Astrocyte of the cerebellum (primary cell): Measurements from ENCODE around the gene SLC44A4.

Experiments used
- DNase-seq: peaks from one replicate; pipeline ENCODE4 v3.0.0-alpha.2; 2011; ENCODE audit warnings: low read depth
- H3K4me3 ChIP-seq: 2 replicates; pipeline ENCODE4 v1.5.1; 2011; ENCODE audit warnings: mild to moderate bottlenecking, low read depth, low read length, moderate library complexity
- in situ Hi-C: cut with HindIII; loops from 2 replicates; pipeline ENCODE4 v1.10.0; 2017; ENCODE audit warnings: low sequenced_read_pairs
- TF ChIP-seq, protein P1 (sequence below): IDR thresholded peaks from 2 replicates; pipeline ENCODE4 v1.5.1; 2012; ENCODE audit warnings: low read length, low read depth, moderate library complexity, mild to moderate bottlenecking; ENCODE audit errors: missing control alignments

The SLC44A4 gene

DNA sequence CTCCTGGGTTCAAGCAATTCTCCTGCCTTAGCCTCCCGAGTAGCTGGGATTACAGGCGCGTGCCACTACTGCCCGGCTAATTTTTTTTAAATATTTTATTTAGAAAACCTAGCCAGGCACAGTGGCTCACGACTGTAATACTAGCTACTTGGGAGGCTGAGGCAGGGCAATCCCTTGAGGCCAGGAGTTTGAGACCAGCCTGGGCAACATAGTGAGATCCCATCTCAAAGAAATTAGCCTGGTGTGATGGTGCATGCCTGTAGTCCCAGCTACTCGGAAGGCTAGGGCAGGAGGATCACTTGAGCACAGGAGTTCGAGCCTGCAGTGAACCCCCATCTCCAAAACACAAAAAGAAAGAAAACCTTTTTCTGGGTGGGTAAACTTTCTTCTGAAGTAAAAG, 2.4 kb downstream of the SLC44A4 start:
- in situ Hi-C loops: no loop called here

DNA sequence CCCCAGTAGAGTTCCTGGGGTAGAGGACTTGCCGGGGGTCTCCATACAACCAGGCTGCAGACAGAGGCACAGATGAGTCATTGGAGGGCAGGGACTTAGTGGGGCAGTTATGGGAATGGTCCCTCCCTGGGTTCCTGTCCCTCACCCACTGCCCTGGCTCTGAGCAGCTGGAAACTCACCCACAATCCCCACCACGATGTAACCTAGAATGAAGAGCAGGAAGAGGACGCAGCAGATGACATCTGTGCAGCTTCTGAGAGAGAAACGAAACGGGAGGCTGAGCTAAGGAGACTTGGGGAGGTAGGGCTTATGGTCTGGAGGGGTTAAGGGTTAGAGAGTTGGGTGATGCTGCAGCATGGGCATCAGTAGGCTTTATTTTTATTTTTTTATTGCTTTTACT, 2.9 kb downstream of the SLC44A4 start:
- in situ Hi-C loops: no loop called here
- DNase-seq: no peak

More for the DNA sequence above, 2.4 kb downstream of the SLC44A4 start:
- no peak overlapping the region for H3K4me3 ChIP-seq
- TF ChIP-seq, protein P1, sequence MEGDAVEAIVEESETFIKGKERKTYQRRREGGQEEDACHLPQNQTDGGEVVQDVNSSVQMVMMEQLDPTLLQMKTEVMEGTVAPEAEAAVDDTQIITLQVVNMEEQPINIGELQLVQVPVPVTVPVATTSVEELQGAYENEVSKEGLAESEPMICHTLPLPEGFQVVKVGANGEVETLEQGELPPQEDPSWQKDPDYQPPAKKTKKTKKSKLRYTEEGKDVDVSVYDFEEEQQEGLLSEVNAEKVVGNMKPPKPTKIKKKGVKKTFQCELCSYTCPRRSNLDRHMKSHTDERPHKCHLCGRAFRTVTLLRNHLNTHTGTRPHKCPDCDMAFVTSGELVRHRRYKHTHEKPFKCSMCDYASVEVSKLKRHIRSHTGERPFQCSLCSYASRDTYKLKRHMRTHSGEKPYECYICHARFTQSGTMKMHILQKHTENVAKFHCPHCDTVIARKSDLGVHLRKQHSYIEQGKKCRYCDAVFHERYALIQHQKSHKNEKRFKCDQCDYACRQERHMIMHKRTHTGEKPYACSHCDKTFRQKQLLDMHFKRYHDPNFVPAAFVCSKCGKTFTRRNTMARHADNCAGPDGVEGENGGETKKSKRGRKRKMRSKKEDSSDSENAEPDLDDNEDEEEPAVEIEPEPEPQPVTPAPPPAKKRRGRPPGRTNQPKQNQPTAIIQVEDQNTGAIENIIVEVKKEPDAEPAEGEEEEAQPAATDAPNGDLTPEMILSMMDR: no peak
- no peak for DNase-seq

GRCh38 chr6:31874836-31875572, 3.8 kb downstream of the SLC44A4 start:
- TF ChIP-seq, protein P1: no peak
- in situ Hi-C loops: no loop called here
- no peak overlapping the region for H3K4me3 ChIP-seq
- DNase-seq: no peak

More for the DNA sequence above, 2.9 kb downstream of the SLC44A4 start:
- H3K4me3 ChIP-seq: no peak overlapping the region
- TF ChIP-seq, protein P1: no peak

DNA sequence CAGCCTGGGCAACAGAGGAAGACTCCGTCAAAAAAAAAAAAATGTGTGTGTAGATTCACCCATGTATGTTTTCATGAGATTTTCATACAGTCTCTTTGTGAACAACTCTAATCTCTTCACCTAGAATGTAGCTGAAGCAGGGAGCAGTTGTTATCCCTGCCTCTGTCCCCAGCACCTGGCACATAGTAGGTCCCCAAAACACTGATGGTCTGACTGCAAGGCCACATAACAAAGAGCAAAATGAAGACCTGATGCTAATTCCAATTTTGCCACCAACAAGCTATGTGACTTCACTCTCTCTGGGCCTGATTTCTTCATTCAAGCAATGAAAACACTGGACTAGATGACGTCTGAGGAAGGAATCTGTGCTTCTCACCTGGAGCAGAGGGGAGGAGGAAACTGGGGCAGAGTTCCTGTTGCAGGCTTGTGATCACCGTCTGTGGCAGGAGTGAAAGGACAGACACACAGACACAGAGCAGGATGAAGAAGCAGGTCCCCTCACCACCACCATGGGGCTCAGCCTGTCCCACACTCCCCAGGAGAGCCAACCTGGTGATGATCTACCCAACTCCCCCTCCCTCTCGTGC, 4.6 kb downstream of the SLC44A4 start:
- TF ChIP-seq, protein P1: no peak
- in situ Hi-C loops: no loop called here
- DNase-seq: no peak
- H3K4me3 ChIP-seq: no peak overlapping the region

DNA sequence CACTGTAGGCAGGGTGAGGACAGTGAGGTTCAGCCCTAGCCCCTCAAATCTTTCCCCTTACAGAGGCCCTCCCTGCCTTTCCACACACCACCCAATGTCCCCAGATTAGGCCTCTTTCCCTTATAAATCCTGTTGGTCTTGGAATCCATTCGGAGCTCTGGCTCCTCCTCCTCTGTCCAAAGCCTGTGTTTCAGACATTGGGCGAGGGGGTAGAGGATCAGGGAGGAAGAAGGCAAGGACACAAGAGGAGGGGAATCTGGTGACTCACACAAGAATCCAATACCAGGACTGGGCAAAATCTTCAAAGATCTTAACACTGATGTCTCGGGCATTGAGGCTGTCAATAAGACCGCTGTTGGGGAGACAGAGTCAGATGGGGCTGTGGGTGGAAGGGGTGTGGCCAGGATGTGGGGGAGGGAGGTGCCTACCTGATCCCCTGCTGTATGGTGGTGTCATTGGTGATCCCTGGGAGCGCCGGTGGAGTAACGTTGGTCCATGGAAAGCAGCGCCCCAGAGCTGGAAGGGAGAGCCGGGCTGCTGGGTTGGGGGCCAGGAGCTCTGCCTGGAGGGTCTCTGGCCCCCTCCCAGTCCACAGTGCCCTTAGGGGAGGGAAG, 7.6 kb downstream of the SLC44A4 start:
- in situ Hi-C loops: no loop called here
- no peak for DNase-seq
- TF ChIP-seq, protein P1: no peak
- no peak overlapping the region for H3K4me3 ChIP-seq

DNA sequence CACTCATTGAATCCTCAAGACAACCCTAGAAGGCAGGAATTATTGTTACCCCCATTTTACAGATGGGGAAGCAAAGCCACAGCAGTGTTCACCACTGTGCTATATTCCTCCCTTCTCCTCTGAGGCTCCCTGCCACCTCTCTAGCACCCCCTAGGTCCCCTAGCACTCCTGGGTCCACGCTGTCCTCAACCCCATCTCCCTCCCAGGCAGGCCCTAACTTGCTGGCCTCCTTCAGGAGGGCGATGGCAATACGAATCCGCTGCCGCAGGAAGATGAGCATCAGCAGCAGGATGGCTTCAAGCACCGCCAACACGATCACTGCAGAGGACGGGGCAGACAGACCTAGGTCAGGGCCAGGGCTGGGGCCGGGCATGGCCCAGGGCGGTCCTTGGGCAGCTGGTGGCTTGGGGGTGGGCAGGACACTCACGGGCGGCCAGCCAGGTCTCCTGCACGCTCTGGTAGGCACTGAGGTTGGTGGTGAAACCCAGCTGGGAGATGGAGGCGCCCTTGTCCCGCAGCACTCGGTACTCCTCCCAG, 8.3 kb downstream of the SLC44A4 start:
- TF ChIP-seq, protein P1: no peak
- DNase-seq: no peak
- in situ Hi-C loops: no loop called here
- no peak overlapping the region for H3K4me3 ChIP-seq
